ENCODE results near the gene GRID1.
"Not testable (repeated sequence)": the region's sequence is repeated elsewhere in the genome, so short reads cannot be mapped to it uniquely, and the experiment has no call there.

GRID1 gene

GRCh38 chr10:85983051-85983450 is 383.5 kb downstream of the GRID1 start:
- in situ Hi-C loops (cut with MboI; ENCODE audit: low sequenced_read_pairs), result no loop called here

GRCh38 chr10:85979598-85979997 is 387.0 kb downstream of the GRID1 start:
- in situ Hi-C loops (cut with MboI; ENCODE audit: low sequenced_read_pairs), result no loop called here

GRCh38 chr10:85978566-85979358 is 387.8 kb downstream of the GRID1 start:
- in situ Hi-C loops (cut with MboI; ENCODE audit: low sequenced_read_pairs), result no loop called here

GRCh38 chr10:85977642-85978041 is 389.0 kb downstream of the GRID1 start:
- in situ Hi-C loops (cut with MboI; ENCODE audit: low sequenced_read_pairs), result no loop called here

- in situ Hi-C loops (cut with MboI; ENCODE audit: low sequenced_read_pairs), result no loop called here
Measured at GRCh38 chr10:85976267-85976793, 390.3 kb downstream of the GRID1 start.

GRCh38 chr10:85971494-85971893 is 395.1 kb downstream of the GRID1 start:
- in situ Hi-C loops (cut with MboI; ENCODE audit: low sequenced_read_pairs), result no loop called here

- in situ Hi-C loops (cut with MboI; ENCODE audit: low sequenced_read_pairs), result no loop called here
Measured at GRCh38 chr10:85967594-85967993, 399.0 kb downstream of the GRID1 start.

- in situ Hi-C loops (cut with MboI; ENCODE audit: low sequenced_read_pairs), result no loop called here
Measured at GRCh38 chr10:85961479-85962067, 405.0 kb downstream of the GRID1 start.

- in situ Hi-C loops (cut with MboI; ENCODE audit: low sequenced_read_pairs), result no loop called here
Measured at GRCh38 chr10:85961073-85961472, 405.5 kb downstream of the GRID1 start.

- in situ Hi-C loops (cut with MboI; ENCODE audit: low sequenced_read_pairs), result no loop called here
Measured at GRCh38 chr10:85959239-85959638, 407.4 kb downstream of the GRID1 start.

GRCh38 chr10:85950921-85951320 is 415.7 kb downstream of the GRID1 start:
- in situ Hi-C loops (cut with MboI; ENCODE audit: low sequenced_read_pairs), result no loop called here

- in situ Hi-C loops (cut with MboI; ENCODE audit: low sequenced_read_pairs), result no loop called here
Measured at GRCh38 chr10:85946713-85947326, 419.8 kb downstream of the GRID1 start.

- in situ Hi-C loops (cut with MboI; ENCODE audit: low sequenced_read_pairs), result no loop called here
Measured at GRCh38 chr10:85936161-85936560, 430.4 kb downstream of the GRID1 start.

- in situ Hi-C loops (cut with MboI; ENCODE audit: low sequenced_read_pairs), result no loop called here
Measured at GRCh38 chr10:85934586-85934985, 432.0 kb downstream of the GRID1 start.

GRCh38 chr10:85929993-85930392 is 436.6 kb downstream of the GRID1 start:
- in situ Hi-C loops (cut with MboI; ENCODE audit: low sequenced_read_pairs), result not testable (repeated sequence)

GRCh38 chr10:85927952-85928665 is 438.5 kb downstream of the GRID1 start:
- in situ Hi-C loops (cut with MboI; ENCODE audit: low sequenced_read_pairs), result no loop called here

- in situ Hi-C loops (cut with MboI; ENCODE audit: low sequenced_read_pairs), result no loop called here
Measured at GRCh38 chr10:85926986-85927385, 439.6 kb downstream of the GRID1 start.

- in situ Hi-C loops (cut with MboI; ENCODE audit: low sequenced_read_pairs), result no loop called here
Measured at GRCh38 chr10:85926136-85926535, 440.5 kb downstream of the GRID1 start.

- in situ Hi-C loops (cut with MboI; ENCODE audit: low sequenced_read_pairs), result no loop called here
Measured at GRCh38 chr10:85925201-85925750, 441.3 kb downstream of the GRID1 start.

GRCh38 chr10:85924382-85925102 is 442.1 kb downstream of the GRID1 start:
- in situ Hi-C loops (cut with MboI; ENCODE audit: low sequenced_read_pairs), result no loop called here

Measured in hTERT RPE-1 (cell line).